OCI-LY7 (cell line): ENCODE results near the gene C12orf76.

Experiments used
- CTCF ChIP-seq: fragments of 200-600 bp; sonication (generic); conservative IDR thresholded peaks from 2 replicates; pipeline ENCODE4 v1.5.1; 2014; ENCODE audit warnings: mild to moderate bottlenecking, antibody characterized with exemption, low read length, moderate library complexity, mixed read lengths
- EZH2phosphoT487 ChIP-seq: fragments of 200-600 bp; sonication (generic); IDR thresholded peaks from 2 replicates; pipeline ENCODE4 v1.6.1; 2018; ENCODE audit warnings: low read depth, borderline replicate concordance, mild to moderate bottlenecking, mixed run types, antibody characterized with exemption, low read length, moderate library complexity, mixed read lengths

- TF ChIP-seq CTCF (no peak), EZH2phosphoT487 (no peak)
These were observed 42.9 kb upstream of the C12orf76 start for GRCh38 chr12:110091136-110091711.
